Effector memory CD8-positive, alpha-beta T cell (primary cell): ENCODE measurements around the gene SPOCK2.

Source experiments
- ATAC-seq: fragments of 150-1000 bp; cut with Tn5 transposase; replicated peaks from 2 replicates; pipeline ENCODE4 v1.10.0; 2021; ENCODE audit warnings: mild to moderate bottlenecking, moderate library complexity
- DNase-seq, 3 experiments: peaks; one replicate each; pipeline ENCODE4 v3.0.0; 2021
- H3K27ac Mint-ChIP-seq, 2 donors: one replicate each; pipeline ENCODE4 v1.8.0; 2022; ENCODE audit warnings: mild to moderate bottlenecking in 2 of 2, mixed read lengths in 2 of 2, moderate library complexity in 2 of 2
- H3K27me3 Mint-ChIP-seq, 2 donors: one replicate each; pipeline ENCODE4 v1.8.0; 2022; ENCODE audit warnings: mixed read lengths in 2 of 2
- H3K36me3 Mint-ChIP-seq: one replicate; pipeline ENCODE4 v1.8.0; 2022; ENCODE audit warnings: mild to moderate bottlenecking, moderate library complexity, mixed read lengths; ENCODE audit not compliant: insufficient read depth
- H3K4me1 Mint-ChIP-seq, 2 donors: one replicate each; pipeline ENCODE4 v1.8.0; 2022; ENCODE audit warnings: low read depth in 2 of 2, mixed read lengths in 2 of 2
- H3K4me3 Mint-ChIP-seq, 2 donors: one replicate each; pipeline ENCODE4 v1.8.0; 2022; ENCODE audit warnings: mild to moderate bottlenecking in 2 of 2, mixed read lengths in 2 of 2, moderate library complexity in 2 of 2
- H3K9me3 Mint-ChIP-seq, 2 donors: one replicate each; pipeline ENCODE4 v1.8.0; 2022; ENCODE audit warnings: mixed read lengths in 2 of 2

Gene SPOCK2

DNA sequence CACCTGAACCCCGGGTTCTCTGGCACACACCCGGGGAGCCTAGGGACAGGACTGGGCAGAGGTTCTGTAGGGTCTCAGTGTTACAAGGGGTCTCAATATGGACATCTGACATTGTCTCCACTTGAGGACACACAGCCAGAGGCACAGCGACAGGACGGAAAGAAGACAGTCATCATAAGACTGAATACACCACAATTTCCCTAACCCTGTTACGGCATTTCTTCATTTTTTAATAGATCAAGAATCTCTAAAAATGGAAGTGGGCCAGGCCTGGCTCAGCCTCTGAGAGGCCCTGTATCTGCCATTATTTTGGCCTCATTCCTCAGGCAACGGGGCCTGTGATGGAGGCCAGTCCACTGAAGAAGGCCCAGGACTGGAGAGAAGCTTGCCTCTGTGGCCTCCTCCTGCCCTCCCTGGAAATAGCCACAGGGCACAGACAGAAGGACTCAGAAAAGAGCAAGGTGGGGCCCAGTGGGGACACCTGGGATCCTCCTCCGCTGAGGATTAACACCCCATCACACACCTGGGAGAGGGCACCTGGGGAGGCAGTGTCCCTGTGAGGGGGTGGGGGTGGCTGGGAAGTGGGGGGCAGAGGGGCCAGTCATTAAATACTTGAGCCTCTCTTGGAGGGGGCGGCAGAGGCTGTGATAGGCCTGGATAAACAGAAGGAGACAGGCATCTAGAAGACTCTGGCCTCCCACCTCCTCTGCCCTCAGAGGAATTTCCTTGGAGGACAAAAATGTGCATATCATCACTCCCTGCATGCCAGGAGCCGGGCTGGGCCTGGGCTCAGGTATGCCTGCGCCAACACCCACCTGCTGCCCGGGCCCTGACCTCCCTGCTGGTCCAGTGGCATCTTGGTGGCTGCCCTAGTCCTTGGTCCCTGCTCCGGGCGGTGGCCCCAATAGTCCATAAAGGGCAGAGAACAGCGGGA lies 8.0 kb downstream of the SPOCK2 start:
- Mint-ChIP-seq H3K36me3 (peaks cover 98% of the 10 kb centered on the region), H3K4me3 (peak overlapping the region; percentile 74 to 94), H3K9me3 (no peaks in the 10 kb centered on the region), H3K4me1 (peaks cover 83 to 86% of the 10 kb centered on the region in 2 donors), H3K27ac (peak overlapping the region; percentile 94 to 99), H3K27me3 (no peaks in the 10 kb centered on the region)
- DNase-seq, result peak in 2 of 3 experiments; percentile 1
- no peak for ATAC-seq

GRCh38 chr10:72079356-72079755 lies 9.0 kb downstream of the SPOCK2 start:
- H3K9me3 Mint-ChIP-seq, result no peaks in the 10 kb centered on the region
- H3K4me3 Mint-ChIP-seq, result peak overlapping the region; percentile 74 to 94
- no peaks in the 10 kb centered on the region for H3K27me3 Mint-ChIP-seq
- H3K4me1 Mint-ChIP-seq, result peaks cover 84 to 85% of the 10 kb centered on the region in 2 donors
- DNase-seq, result peak; percentile 70 to 85 (median 81)
- peak overlapping the region; percentile 94 to 99 for H3K27ac Mint-ChIP-seq
- ATAC-seq, result peak; percentile 57
- peaks cover 98% of the 10 kb centered on the region for H3K36me3 Mint-ChIP-seq

- Mint-ChIP-seq H3K27me3 (no peaks in the 10 kb centered on the region), H3K4me1 (peaks cover 75 to 80% of the 10 kb centered on the region in 2 donors), H3K9me3 (no peaks in the 10 kb centered on the region), H3K36me3 (peaks cover 98% of the 10 kb centered on the region), H3K4me3 (peak overlapping the region; percentile 76 to 94), H3K27ac (peak overlapping the region; percentile 91 to 99)
- DNase-seq (no peak), ATAC-seq (no peak)
These were observed 10.9 kb downstream of the SPOCK2 start for GRCh38 chr10:72077275-72077990.

DNA sequence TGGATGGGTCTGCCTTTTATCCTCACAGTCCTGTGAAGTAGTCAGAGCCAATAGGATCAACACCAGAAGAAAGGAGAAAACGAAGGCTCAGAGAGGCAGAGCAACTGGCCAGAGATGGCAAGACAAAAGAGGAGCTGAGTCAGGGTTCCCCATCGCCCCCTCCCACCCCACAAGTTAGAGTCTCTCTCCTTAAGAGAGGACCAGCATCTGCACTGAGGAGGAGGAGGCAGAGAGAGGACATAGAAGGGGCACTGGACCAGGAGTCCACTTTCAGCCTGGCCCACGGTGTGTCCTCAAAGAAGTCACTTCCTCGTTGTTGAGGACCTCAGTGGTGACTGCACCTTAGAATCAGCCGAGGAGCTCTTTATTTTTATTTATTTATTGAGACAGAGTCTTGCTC lies 11.6 kb downstream of the SPOCK2 start:
- Mint-ChIP-seq H3K4me3 (peak overlapping the region; percentile 76 to 94), H3K36me3 (peaks cover 98% of the 10 kb centered on the region), H3K4me1 (peaks cover 70 to 80% of the 10 kb centered on the region in 2 donors), H3K27ac (peak overlapping the region; percentile 91 to 99), H3K27me3 (no peaks in the 10 kb centered on the region), H3K9me3 (no peaks in the 10 kb centered on the region)
- ATAC-seq (no peak), DNase-seq (no peak)

- DNase-seq (peak in 1 of 3 experiments; percentile 1), ATAC-seq (no peak)
- peak overlapping the region; percentile 76 to 94 for H3K4me3 Mint-ChIP-seq
- H3K4me1 Mint-ChIP-seq, result peaks cover 67 to 77% of the 10 kb centered on the region in 2 donors
- peaks cover 98% of the 10 kb centered on the region for H3K36me3 Mint-ChIP-seq
- no peaks in the 10 kb centered on the region for H3K27me3 Mint-ChIP-seq
- H3K9me3 Mint-ChIP-seq, result no peaks in the 10 kb centered on the region
- H3K27ac Mint-ChIP-seq, result peak overlapping the region; percentile 48 to 99
These were observed 12.8 kb downstream of the SPOCK2 start for GRCh38 chr10:72075376-72076115.

GRCh38 chr10:72074574-72075375 lies 13.6 kb downstream of the SPOCK2 start:
- Mint-ChIP-seq H3K4me3 (peak overlapping the region; percentile 62 to 94), H3K4me1 (peaks cover 64 to 75% of the 10 kb centered on the region in 2 donors)
- ATAC-seq, result no peak

GRCh38 chr10:72073708-72074573 lies 14.4 kb downstream of the SPOCK2 start:
- no peaks in the 10 kb centered on the region for H3K27me3 Mint-ChIP-seq
- no peak for DNase-seq
- H3K9me3 Mint-ChIP-seq, result no peaks in the 10 kb centered on the region
- peaks cover 98% of the 10 kb centered on the region for H3K36me3 Mint-ChIP-seq
- ATAC-seq, result peak; percentile 3
- H3K4me3 Mint-ChIP-seq, result peak overlapping the region; percentile 62 to 94
- peaks cover 59 to 73% of the 10 kb centered on the region in 2 donors for H3K4me1 Mint-ChIP-seq
- peak overlapping the region; percentile 61 to 99 for H3K27ac Mint-ChIP-seq

More at GRCh38 chr10:72074574-72075375, 13.6 kb downstream of the SPOCK2 start:
- no peaks in the 10 kb centered on the region for H3K9me3 Mint-ChIP-seq
- peak overlapping the region in 1 of 2 donors; percentile 99 for H3K27ac Mint-ChIP-seq
- H3K27me3 Mint-ChIP-seq, result no peaks in the 10 kb centered on the region
- H3K36me3 Mint-ChIP-seq, result peaks cover 98% of the 10 kb centered on the region
- peak in 1 of 3 experiments; percentile 4 for DNase-seq

DNA sequence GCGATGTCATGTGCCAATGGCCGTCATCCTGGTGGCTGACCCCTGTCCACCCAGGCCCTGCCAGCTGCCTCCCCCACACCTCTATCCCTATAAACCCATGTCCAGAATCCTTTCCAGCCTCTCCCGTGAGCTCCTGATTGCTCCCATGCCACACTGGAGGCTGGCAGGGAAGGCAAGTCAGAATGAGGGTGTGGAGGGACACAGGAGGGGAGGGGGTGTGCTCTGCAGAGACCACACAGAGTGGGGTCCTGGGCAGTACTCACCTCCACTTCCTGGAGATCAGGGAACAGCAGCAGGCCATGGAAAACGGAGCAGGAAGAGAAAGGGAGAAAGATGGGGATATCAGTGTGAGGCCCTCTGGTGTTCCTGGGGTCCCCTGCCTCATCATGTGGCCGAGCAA lies 15.7 kb downstream of the SPOCK2 start:
- DNase-seq, result no peak
- no peaks in the 10 kb centered on the region for H3K9me3 Mint-ChIP-seq
- peaks cover 49 to 71% of the 10 kb centered on the region in 2 donors for H3K4me1 Mint-ChIP-seq
- H3K36me3 Mint-ChIP-seq, result peaks cover 98% of the 10 kb centered on the region
- H3K27me3 Mint-ChIP-seq, result no peaks in the 10 kb centered on the region
- H3K4me3 Mint-ChIP-seq, result peak overlapping the region in 1 of 2 donors; percentile 26
- peak overlapping the region in 1 of 2 donors; percentile 99 for H3K27ac Mint-ChIP-seq
- no peak for ATAC-seq

GRCh38 chr10:72072046-72072445 lies 16.3 kb downstream of the SPOCK2 start:
- Mint-ChIP-seq H3K27me3 (no peaks in the 10 kb centered on the region), H3K4me1 (peaks cover 43 to 66% of the 10 kb centered on the region in 2 donors), H3K36me3 (peaks cover 98% of the 10 kb centered on the region), H3K9me3 (no peaks in the 10 kb centered on the region), H3K27ac (peak overlapping the region in 1 of 2 donors; percentile 99), H3K4me3 (peak overlapping the region in 1 of 2 donors; percentile 26)
- ATAC-seq (no peak), DNase-seq (peak in 1 of 3 experiments; percentile 2)

- Mint-ChIP-seq H3K27ac (peak overlapping the region; percentile 68 to 99), H3K9me3 (no peaks in the 10 kb centered on the region), H3K4me1 (peaks cover 22 to 47% of the 10 kb centered on the region in 2 donors), H3K27me3 (no peaks in the 10 kb centered on the region), H3K4me3 (peak overlapping the region; percentile 19 to 67), H3K36me3 (peaks cover 99% of the 10 kb centered on the region)
- ATAC-seq (no peak), DNase-seq (no peak)
These were observed 18.4 kb downstream of the SPOCK2 start for GRCh38 chr10:72069751-72070526.

GRCh38 chr10:72068901-72069446 lies 19.4 kb downstream of the SPOCK2 start:
- ATAC-seq, result no peak

More at GRCh38 chr10:72068901-72069446, 19.4 kb downstream of the SPOCK2 start:
- H3K27ac Mint-ChIP-seq, result peak overlapping the region; percentile 68 to 99
- H3K4me3 Mint-ChIP-seq, result peak overlapping the region in 1 of 2 donors; percentile 67
- DNase-seq, result no peak
- H3K4me1 Mint-ChIP-seq, result peaks cover 14 to 44% of the 10 kb centered on the region in 2 donors
- H3K36me3 Mint-ChIP-seq, result peaks cover 99% of the 10 kb centered on the region
- no peaks in the 10 kb centered on the region for H3K27me3 Mint-ChIP-seq
- H3K9me3 Mint-ChIP-seq, result no peaks in the 10 kb centered on the region
